GM18502 (cell line): ENCODE measurements around the gene PLEKHG4B.
"Not testable (repeated sequence)": the region's sequence is repeated elsewhere in the genome, so short reads cannot be mapped to it uniquely, and the experiment has no call there.

Experiments used
- ATAC-seq: cut with Tn5 transposase; IDR thresholded peaks from one replicate; pipeline ENCODE4 v1.9.1; 2021; ENCODE audit warnings: mild to moderate bottlenecking; ENCODE audit not compliant: unreplicated experiment, poor library complexity

Gene PLEKHG4B, protein sequence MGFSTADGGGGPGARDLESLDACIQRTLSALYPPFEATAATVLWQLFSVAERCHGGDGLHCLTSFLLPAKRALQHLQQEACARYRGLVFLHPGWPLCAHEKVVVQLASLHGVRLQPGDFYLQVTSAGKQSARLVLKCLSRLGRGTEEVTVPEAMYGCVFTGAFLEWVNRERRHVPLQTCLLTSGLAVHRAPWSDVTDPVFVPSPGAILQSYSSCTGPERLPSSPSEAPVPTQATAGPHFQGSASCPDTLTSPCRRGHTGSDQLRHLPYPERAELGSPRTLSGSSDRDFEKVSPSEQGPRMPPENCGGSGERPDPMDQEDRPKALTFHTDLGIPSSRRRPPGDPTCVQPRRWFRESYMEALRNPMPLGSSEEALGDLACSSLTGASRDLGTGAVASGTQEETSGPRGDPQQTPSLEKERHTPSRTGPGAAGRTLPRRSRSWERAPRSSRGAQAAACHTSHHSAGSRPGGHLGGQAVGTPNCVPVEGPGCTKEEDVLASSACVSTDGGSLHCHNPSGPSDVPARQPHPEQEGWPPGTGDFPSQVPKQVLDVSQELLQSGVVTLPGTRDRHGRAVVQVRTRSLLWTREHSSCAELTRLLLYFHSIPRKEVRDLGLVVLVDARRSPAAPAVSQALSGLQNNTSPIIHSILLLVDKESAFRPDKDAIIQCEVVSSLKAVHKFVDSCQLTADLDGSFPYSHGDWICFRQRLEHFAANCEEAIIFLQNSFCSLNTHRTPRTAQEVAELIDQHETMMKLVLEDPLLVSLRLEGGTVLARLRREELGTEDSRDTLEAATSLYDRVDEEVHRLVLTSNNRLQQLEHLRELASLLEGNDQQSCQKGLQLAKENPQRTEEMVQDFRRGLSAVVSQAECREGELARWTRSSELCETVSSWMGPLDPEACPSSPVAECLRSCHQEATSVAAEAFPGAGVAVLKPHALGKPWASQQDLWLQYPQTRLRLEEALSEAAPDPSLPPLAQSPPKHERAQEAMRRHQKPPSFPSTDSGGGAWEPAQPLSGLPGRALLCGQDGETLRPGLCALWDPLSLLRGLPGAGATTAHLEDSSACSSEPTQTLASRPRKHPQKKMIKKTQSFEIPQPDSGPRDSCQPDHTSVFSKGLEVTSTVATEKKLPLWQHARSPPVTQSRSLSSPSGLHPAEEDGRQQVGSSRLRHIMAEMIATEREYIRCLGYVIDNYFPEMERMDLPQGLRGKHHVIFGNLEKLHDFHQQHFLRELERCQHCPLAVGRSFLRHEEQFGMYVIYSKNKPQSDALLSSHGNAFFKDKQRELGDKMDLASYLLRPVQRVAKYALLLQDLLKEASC (N-terminal part only)

DNA sequence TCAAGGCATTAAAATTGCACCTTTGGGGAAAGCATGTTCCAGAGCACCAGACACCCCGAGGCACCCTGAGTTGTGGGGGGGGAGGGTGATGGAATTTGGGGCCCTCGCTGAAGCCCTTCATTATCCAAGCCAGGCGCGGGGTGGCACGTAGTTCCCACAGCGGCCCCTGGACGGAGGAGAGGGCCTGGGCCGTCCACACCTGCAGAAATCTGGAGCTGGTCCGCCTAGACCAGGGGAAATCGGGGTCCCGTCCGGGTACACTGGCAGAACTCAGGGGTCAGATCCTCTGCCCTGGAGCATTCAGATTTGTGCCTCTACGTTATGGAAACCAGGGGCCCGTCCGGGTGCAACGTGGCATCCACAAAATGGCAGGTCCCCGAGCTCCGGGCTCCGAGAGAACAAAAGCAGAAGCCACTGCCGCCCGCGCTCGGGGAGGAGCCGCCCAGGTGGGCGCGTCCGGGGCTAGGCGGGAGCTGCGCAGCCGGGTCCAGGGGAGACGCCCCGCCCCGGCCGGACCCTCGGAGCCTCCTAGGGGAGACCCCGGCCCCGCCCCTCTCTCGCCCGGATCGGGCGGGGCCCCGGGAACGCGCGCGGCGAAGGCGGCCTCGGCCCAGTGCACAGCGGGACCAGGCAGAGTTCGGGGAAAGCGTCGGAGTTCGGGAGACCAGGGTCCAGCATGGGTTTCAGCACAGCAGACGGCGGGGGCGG lies at the start of gene PLEKHG4B:
Gene PLEKHG4B, plus strand, starts transcription at position 613 of the 708 bp plus-strand sequence. Its CDS starts 64 bp downstream, at position 677.
- no peak for ATAC-seq

DNA sequence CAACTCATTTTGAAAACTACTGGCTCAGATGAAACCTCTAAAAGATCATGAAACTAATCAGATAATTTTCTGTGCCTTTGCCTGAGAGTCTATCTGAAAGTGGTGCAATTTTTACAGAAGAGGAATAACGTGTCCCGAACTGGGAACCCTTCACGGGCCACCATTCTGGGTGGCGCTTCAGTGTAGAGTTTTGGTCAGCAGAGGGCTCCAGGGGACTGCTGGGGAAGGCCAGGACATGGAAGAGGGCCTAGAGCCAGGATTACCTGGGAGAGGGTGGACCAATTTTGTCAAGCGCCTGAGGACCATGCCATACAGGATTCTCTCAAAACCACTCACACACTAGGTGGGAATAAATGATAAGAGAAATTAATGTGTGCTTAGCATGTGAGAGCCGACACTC lies 49.7 kb upstream of the PLEKHG4B start:
- no peak for ATAC-seq

- ATAC-seq: no peak
These were observed 43.8 kb upstream of the PLEKHG4B start for GRCh38 chr5:48192-48591.

DNA sequence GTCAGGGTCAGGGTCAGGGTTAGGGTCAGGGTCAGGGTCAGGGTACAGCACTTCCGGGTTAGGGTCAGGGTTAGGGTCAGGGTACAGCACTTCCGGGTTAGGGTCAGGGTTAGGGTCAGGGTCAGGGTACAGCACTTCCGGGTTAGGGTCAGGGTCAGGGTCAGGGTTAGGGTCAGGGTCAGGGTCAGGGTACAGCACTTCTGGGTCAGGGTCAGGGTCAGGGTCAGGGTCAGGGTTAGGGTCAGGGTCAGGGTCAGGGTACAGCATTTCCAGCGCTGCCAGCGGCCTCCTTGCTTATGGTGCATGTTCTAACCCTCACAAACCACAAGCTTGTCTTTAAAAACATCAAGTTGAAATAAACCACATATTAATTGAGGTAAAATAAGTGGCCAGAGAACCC lies 42.4 kb upstream of the PLEKHG4B start:
- ATAC-seq: not testable (repeated sequence)

DNA sequence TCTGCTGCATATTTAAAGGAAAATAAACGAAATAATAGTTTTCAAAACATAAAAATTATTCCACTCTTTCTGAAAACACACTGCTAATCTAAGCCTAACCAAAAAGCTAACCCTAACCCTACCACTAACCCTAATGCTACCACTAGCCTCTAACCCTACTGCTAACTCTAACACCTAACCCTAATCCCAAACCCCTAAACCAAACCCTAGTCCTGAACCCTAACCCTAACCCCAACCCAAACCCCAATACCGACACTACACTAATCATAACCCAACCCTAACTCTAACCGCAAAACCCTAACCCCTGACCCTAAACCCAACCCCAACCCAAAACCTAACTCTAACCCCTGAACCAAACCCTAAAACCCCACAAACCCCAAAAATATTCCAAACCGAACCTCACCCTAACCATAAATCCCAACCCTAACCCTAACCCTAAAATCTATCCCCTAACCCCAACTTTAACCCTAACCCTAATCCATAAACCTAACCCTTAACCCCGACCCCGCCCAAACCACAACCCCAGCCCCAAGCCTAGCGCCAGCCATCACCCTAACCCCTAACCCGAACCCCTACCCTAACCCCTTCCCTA lies 41.9 kb upstream of the PLEKHG4B start:
- ATAC-seq: no peak

DNA sequence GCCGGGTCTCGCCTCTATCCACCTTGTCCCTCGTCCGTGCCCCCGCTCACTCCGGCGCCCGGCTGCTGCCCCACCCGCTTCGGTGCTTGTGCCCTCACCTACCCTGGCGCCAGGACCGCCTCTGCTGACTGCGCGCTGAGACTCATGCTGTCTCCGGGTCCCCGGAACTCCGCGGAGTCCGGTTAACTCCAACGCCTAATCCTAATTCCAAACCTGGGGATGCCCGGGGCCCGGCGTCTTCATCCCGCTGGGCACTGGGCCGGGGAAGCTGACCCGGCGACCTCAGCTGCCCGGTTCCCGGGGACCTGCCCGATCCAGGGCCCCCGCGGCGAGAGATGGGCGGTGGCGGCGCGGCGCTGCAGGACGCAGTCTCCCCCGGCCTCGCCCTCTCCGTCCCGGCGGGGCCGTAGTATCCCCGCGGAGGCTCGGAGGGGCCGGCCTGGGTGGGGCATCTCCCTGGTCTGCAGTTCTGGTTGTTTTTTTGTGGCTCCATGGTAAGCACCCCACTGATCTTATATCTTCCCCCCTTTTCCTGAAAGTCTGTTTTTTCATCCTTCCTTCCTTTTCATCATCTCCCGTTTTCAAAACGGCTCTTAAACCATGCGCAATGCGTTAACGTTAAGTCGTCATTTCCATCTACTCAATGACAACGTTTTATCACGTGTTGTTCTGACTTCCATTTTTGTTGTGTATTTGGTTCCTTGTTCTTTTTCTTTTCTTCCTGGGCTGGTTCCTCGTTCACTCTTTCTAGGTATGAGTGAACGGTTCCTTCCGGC lies 41.1 kb upstream of the PLEKHG4B start:
- no peak for ATAC-seq

DNA sequence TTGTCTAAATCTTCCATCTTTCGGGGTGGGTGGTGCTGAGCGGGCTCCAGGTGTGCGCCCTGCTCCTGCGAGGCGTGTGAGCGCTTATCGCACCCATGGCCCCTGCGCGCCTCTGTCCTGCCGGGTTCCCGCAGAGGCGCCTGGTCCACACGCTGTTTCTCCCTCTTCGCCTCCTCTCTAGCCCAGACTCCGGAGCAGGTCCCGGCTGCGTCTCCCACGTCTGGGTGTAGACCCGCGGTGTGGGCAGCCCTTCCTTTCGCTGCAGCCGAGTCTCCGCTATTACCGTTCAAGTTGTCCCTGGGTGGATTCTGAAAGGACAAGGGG lies 40.5 kb upstream of the PLEKHG4B start:
- ATAC-seq: no peak

GRCh38 chr5:53381-54174 lies 38.4 kb upstream of the PLEKHG4B start:
- no peak for ATAC-seq

- ATAC-seq: no peak
These were observed 37.7 kb upstream of the PLEKHG4B start for GRCh38 chr5:54175-54730.

DNA sequence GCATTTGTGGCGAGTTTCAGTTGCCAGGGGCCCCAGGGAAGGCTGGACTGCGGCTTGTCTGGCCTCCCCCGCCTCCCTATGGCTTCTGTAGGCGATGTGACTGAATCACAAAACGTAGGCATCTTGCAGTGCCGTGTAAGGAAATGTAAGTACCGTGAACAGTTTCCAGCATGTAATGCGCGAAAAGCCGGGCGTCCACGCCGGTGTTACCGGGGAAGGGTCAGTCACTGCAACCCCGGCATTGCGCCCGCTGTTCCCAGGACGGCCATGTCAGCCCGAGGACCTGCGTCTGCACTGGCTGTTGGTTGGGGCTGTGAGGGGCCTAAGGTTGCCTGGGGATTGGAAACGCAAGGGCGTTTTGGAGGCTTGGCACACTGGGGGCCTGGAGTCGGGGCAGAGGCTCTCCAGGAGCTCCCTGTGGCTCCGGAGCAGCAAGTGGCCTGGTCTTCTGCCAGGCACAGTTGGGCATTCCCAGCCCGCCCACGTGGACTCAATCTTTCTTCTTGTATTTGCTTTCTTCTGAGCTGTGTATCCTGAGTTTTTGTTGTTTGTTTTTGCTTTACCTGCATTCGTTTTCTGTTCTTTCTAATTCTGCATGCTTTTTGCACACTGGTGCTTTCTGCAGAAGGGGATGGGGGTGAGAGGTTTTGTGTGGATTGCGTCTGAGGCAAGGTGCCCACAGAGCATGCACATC lies 36.9 kb upstream of the PLEKHG4B start:
- ATAC-seq: no peak

DNA sequence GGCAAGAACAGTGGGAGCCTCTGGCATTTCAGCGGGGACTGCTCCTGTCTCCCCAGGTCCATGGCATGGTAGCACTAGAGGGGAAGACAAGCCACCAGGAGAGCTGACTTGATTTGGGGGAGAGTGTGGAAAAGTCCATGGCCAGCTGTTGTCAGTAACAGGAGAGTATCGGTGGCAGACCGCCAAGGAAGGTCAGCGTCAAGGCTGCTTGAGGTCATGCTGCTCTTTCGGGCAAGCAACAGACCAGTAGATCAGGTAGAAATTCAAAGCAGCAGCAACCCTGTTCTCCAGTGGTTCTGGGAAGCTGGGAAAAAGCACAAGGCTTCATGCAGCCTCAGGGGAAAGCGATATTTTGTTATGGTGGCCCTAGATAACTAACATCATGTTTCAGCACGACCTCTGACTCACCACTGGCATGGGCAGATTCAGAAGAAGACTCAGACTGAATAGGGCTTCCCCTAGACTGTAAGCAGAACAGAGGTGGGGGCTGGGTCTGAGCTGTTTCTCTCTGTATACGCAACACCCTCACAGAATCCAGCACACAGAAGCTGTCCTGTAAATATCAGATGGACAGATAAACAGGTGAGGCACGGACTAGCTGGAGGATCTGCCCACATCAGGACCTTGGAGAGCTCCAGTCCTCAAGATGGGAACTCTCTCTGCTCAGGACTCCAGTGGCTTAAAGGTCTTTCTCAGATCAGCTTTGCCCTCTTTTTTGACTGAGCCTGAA lies 35.2 kb upstream of the PLEKHG4B start:
- ATAC-seq: no peak

DNA sequence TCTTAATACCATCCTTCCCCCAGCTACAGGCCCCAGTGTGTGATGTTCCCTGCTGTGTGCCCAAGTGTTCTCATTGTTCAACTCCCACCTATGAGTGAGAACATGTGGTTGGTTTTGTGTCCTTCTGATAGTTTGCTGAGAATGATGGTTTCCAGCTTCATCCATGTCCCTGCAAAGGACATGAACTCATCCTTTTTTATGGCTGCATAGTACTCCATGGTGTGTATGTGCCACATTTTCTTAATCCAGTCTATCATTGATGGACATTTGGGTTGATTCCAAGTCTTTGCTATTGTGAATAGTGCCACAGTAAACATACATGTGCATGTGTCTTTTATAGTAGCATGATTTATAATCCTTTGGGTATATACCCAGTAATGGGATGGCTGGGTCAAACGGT lies 31.7 kb upstream of the PLEKHG4B start:
- not testable (repeated sequence) for ATAC-seq

DNA sequence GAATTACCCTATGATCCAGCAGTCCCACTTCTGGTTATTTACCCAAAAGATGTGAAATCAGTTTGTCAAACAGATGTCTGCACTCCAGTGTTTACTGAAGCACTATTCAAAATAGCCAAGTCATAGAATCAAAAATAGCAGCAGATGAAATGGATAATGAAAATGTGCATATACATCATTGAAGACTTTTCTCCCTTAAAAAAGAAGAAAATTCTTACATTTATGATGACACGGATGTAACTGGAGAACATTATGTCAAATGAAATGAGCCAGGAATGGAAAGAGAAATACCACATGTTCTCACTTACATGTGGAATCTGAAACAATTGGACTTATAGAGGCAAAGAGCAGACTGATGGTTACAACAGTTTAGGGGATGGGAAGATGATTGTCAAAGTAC lies 21.5 kb upstream of the PLEKHG4B start:
- no peak for ATAC-seq

GRCh38 chr5:72316-73180 lies 19.4 kb upstream of the PLEKHG4B start:
- ATAC-seq: not testable (repeated sequence)

DNA sequence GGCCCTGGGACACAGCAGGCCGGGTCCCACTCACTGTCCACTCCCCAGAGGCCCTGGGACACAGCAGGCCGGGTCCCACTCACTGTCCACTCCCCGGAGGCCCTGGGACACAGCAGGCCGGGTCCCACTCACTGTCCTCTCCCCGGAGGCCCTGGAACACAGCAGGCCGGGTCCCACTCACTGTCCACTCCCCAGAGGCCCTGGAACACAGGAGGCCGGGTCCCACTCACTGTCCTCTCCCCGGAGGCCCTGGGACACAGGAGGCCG lies 18.9 kb upstream of the PLEKHG4B start:
- not testable (repeated sequence) for ATAC-seq
